GM19043 (cell line): ENCODE data around the gene ZIC5.

ENCODE experiments used
- ATAC-seq: cut with Tn5 transposase; IDR thresholded peaks from one replicate; pipeline ENCODE4 v1.9.1; 2021; ENCODE audit warnings: low read depth; ENCODE audit not compliant: unreplicated experiment

The ZIC5 gene

GRCh38 chr13:99941086-99941485, 30.5 kb downstream of the ZIC5 start:
- no peak for ATAC-seq

DNA sequence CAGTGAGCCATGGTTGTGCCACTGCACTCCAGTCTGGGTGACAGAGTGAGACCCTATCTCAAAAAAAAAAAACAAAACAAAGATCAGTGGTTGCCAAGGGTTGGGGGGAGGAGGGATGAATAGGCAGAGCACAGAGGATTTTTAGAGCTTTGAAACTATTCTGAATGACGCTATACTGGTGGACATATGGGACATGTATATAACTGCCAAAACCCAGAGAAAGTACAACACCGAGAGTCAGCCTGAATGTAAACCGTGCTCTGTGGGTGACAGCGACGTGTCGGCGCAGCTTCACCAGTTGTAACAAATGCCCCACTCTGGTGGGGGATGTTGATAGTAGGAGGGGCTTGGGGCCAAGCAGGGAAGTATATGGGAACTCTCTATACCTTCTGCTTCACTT, 32.9 kb downstream of the ZIC5 start:
- ATAC-seq, result no peak

DNA sequence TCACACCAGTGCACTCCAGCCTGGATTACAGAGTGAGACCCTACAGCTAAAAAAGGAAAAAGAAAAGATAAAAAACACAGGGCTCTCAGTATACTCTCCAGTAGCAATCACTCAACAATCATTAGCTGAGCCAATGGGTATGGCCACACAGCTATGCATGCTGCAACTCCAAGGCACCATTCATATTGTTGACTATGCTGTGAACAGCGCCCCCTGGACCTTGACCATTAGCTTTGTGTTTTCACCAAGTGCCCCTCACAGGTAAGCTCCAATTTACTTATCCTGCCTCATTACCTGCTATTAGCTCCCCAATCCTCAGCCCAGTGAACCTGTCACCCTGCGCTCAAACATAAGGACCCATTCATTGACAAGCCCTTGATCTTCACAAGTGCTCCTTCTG, 35.8 kb downstream of the ZIC5 start:
- ATAC-seq, result no peak

DNA sequence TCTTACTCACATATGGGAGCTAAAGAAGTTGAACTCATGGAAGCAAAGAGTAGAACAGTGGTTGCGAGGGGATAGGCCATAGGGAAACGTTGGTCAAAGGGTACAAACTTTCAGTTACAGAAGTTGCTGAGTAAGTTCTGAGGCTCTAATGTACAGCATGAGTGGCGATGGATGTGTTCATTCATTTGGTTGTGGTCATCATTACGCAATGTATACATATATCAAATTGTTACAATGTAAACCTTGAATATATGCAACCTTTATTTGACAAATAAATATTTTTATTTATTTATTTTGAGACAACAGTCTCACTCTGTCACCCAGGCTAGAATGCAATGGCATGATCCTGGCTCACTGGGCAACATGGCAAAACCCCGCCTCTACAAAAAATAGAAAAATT, 38.7 kb downstream of the ZIC5 start:
- no peak for ATAC-seq

- no peak for ATAC-seq
Observed at GRCh38 chr13:99930925-99931324, 40.6 kb downstream of the ZIC5 start.

GRCh38 chr13:99929866-99930265, 41.7 kb downstream of the ZIC5 start:
- ATAC-seq, result no peak

GRCh38 chr13:99926014-99926731, 45.4 kb downstream of the ZIC5 start:
- ATAC-seq, result no peak

- ATAC-seq, result no peak
Observed at GRCh38 chr13:99923877-99924582, 47.5 kb downstream of the ZIC5 start.

- ATAC-seq, result no peak
Observed at GRCh38 chr13:99922631-99923404, 48.7 kb downstream of the ZIC5 start.

DNA sequence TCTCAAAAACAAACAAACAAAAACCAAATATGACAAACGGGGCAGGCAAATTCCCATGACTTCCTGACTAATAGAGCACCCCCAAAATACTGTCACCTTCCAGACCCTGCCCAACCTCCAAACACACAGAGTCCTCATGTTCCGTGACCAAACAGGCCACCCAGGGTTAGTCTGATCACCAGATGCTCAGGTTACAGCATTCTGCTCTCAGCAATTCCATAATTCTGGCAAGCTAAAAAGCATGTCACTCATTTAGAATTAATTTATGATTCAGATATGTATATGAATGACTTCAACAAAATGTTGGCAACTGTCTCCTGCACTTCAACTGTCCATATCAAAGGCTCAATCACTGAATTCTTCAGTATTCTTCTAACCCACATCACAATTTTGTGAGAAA, 52.4 kb downstream of the ZIC5 start:
- no peak for ATAC-seq

- ATAC-seq, result peak; percentile 82
Observed at GRCh38 chr13:99916366-99917103, 55.0 kb downstream of the ZIC5 start.

GRCh38 chr13:99913167-99913566, 58.4 kb downstream of the ZIC5 start:
- no peak for ATAC-seq
